GM23338 (cell line): Measurements from ENCODE around the gene SLC17A7. TPM values are rescaled to one million over a fixed set of nuclear protein-coding genes. Genes with fewer than 3 reads are reported as not detected.

Experiments used
- ATAC-seq: fragments of 200-7000 bp; cut with Tn5 transposase; 3 replicates; pipeline ENCODE4 v1.9.1; 2020
- DNase-seq: peaks from one replicate; pipeline ENCODE4 v3.0.0-alpha.2; 2015; ENCODE audit warnings: low spot score
- H2AFZ ChIP-seq: fragments of 200-600 bp; sonication (generic); 2 replicates; pipeline ENCODE4 v1.8.0; 2016; ENCODE audit warnings: antibody characterized with exemption, mild to moderate bottlenecking, moderate library complexity
- H3F3A ChIP-seq: fragments of 200-600 bp; sonication (generic); replicated peaks from 2 replicates; pipeline ENCODE4 v1.8.0; 2017; ENCODE audit warnings: antibody characterized with exemption, mixed run types, low read depth
- H3K27ac ChIP-seq: fragments of 200-600 bp; sonication (generic); 2 replicates; pipeline ENCODE4 v1.6.1; 2016; ENCODE audit warnings: low read depth
- H3K27me3 ChIP-seq: fragments of 200-600 bp; sonication (generic); 2 replicates; pipeline ENCODE4 v1.8.0; 2016; ENCODE audit warnings: mild to moderate bottlenecking, mixed run types, moderate library complexity; ENCODE audit not compliant: insufficient read depth
- H3K36me3 ChIP-seq: fragments of 200-600 bp; sonication (generic); 2 replicates; pipeline ENCODE4 v1.8.0; 2016; ENCODE audit warnings: mild to moderate bottlenecking; ENCODE audit not compliant: insufficient read depth
- H3K4me1 ChIP-seq: fragments of 200-600 bp; sonication (generic); 2 replicates; pipeline ENCODE4 v1.8.0; 2016; ENCODE audit warnings: mild to moderate bottlenecking, moderate library complexity; ENCODE audit not compliant: insufficient read depth
- H3K4me2 ChIP-seq: fragments of 200-600 bp; sonication (generic); 2 replicates; pipeline ENCODE4 v1.7.1; 2017; ENCODE audit warnings: mixed run types
- H3K4me3 ChIP-seq: fragments of 200-600 bp; sonication (generic); 2 replicates; pipeline ENCODE4 v1.6.1; 2016; ENCODE audit warnings: mixed run types
- H3K79me2 ChIP-seq: fragments of 200-600 bp; sonication (generic); replicated peaks from 2 replicates; pipeline ENCODE4 v1.8.0; 2017; ENCODE audit warnings: mild to moderate bottlenecking; ENCODE audit not compliant: insufficient read depth
- H3K9me2 ChIP-seq: fragments of 200-600 bp; sonication (generic); 2 replicates; pipeline ENCODE4 v1.8.0; 2017; ENCODE audit not compliant: insufficient read depth
- H4K20me1 ChIP-seq: fragments of 200-600 bp; sonication (generic); replicated peaks from 2 replicates; pipeline ENCODE4 v1.8.0; 2017; ENCODE audit warnings: mild to moderate bottlenecking; ENCODE audit not compliant: insufficient read depth
- H3K27ac Mint-ChIP-seq: 2 replicates; pipeline ENCODE4 v1.8.0; 2020; ENCODE audit warnings: inconsistent platforms, mild to moderate bottlenecking, moderate library complexity, mixed read lengths
- H3K27me3 Mint-ChIP-seq: 3 replicates; pipeline ENCODE4 v1.8.0; 2022; ENCODE audit warnings: low read depth, mild to moderate bottlenecking, moderate library complexity, mixed read lengths, inconsistent platforms; ENCODE audit not compliant: insufficient read depth, poor library complexity
- H3K36me3 Mint-ChIP-seq: 3 replicates; pipeline ENCODE4 v1.8.0; 2021; ENCODE audit warnings: low read depth, mild to moderate bottlenecking, inconsistent platforms, moderate library complexity, mixed read lengths
- H3K4me1 Mint-ChIP-seq: 3 replicates; pipeline ENCODE4 v1.8.0; 2020; ENCODE audit warnings: mild to moderate bottlenecking, inconsistent platforms, mixed read lengths
- H3K4me3 Mint-ChIP-seq: 3 replicates; pipeline ENCODE4 v1.8.0; 2021; ENCODE audit warnings: moderate library complexity, mild to moderate bottlenecking, inconsistent platforms, mixed read lengths
- H3K9me3 Mint-ChIP-seq: 3 replicates; pipeline ENCODE4 v1.8.0; 2020; ENCODE audit warnings: moderate library complexity, mild to moderate bottlenecking, inconsistent platforms, mixed read lengths
- EZH2 ChIP-seq: fragments of 200-600 bp; sonication (generic); IDR thresholded peaks from one replicate; pipeline ENCODE4 v1.8.0; 2017; ENCODE audit warnings: antibody characterized with exemption, mild to moderate bottlenecking, low read depth; ENCODE audit not compliant: unreplicated experiment
- EZH2phosphoT487 ChIP-seq: fragments of 200-600 bp; sonication (generic); IDR thresholded peaks from one replicate; pipeline ENCODE4 v1.8.1; 2018; ENCODE audit warnings: antibody characterized with exemption; ENCODE audit not compliant: unreplicated experiment
- JUNB ChIP-seq: IDR thresholded peaks from one replicate; pipeline ENCODE4 v1.6.1; 2016; ENCODE audit warnings: antibody characterized with exemption; ENCODE audit not compliant: unreplicated experiment
- NANOG ChIP-seq: IDR thresholded peaks from 2 replicates; pipeline ENCODE4 v1.6.1; 2016; ENCODE audit warnings: antibody characterized with exemption, borderline replicate concordance
- POLR2AphosphoS5 ChIP-seq: IDR thresholded peaks from 2 replicates; pipeline ENCODE4 v1.6.1; 2016; ENCODE audit warnings: antibody characterized with exemption, low read depth
- STAT1 ChIP-seq: IDR thresholded peaks from one replicate; pipeline ENCODE4 v1.6.1; 2016; ENCODE audit warnings: antibody characterized with exemption; ENCODE audit not compliant: unreplicated experiment
- ZNF331 ChIP-seq: fragments of 250-450 bp; sonication (Bioruptor Pico); IDR thresholded peaks from 2 replicates; pipeline ENCODE4 v1.5.0; 2020; ENCODE audit warnings: low read depth, mild to moderate bottlenecking, moderate library complexity
- polyA plus RNA-seq: library from polyadenylated mRNA; unstranded; fragments of >200 nt; fragmentation: Nextera tagmentation; extraction: Ambion mirVana; gene quantifications from 2 replicates; pipeline ENCODE4 v1.2.1, GENCODE V29; 2016
- total RNA-seq: library from RNA; depleted of rRNA; stranded (reverse); fragments of >200 nt; shearing (Covaris generic); gene quantifications from 2 replicates; pipeline ENCODE4 v1.2.3, GENCODE V29; 2014
- TF ChIP-seq, protein P1 (sequence below): fragments of 250-450 bp; sonication (Bioruptor Pico); IDR thresholded peaks from 2 replicates; pipeline ENCODE4 v1.5.0; 2020; ENCODE audit warnings: mild to moderate bottlenecking, moderate library complexity
- TF ChIP-seq, protein P2 (sequence below), 2 experiments: fragments of 200-600 bp in 1 of 2; sonication (generic) in 1 of 2; conservative IDR thresholded peaks; 2 replicates each; pipeline versions ENCODE4 v1.5.1 to v1.6.1; 2016 to 2017; ENCODE audit warnings: antibody characterized with exemption in 2 of 2, low read depth in 2 of 2, mild to moderate bottlenecking in 2 of 2, moderate library complexity in 1 of 2
- TF ChIP-seq, protein P3 (sequence below): IDR thresholded peaks from 2 replicates; pipeline ENCODE4 v1.6.1; 2016; ENCODE audit warnings: antibody characterized with exemption

Gene SLC17A7
- total and polyA plus RNA-seq, 2 experiments from 2014 or later = 0.90 to 1.5 TPM

DNA sequence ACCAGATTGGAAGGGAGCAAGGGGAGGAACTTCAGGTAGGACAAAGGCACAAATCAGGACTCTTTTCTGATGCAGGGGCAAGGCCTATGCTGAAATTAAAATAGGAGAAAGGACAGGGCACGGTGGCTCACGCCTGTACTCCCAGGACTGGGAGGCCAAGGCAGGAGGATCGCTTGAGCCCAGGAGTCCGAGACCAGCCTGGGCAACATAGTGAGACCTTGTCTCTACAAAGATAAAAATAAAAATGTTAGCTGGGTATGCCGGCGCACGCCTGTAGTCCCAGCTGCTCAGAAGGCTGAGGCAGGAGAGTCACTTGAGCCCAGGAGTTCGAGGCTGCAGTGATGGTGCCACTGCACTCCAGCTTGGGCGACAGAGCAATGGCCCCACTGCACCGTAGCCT, 5.7 kb downstream of the SLC17A7 start:
- ATAC-seq (no peak), DNase-seq (no peak)
- H2AFZ ChIP-seq = peak overlapping the region; percentile 74; the same call in 1 of the 2 replicates
- Mint-ChIP-seq H3K27me3 (peaks cover 80% of the 10 kb centered on the region), H3K36me3 (peaks cover 5% of the 10 kb centered on the region), H3K4me3 (peak overlapping the region; percentile 65), H3K27ac (no peak overlapping the region), H3K9me3 (peaks cover 13% of the 10 kb centered on the region), H3K4me1 (peaks cover 35% of the 10 kb centered on the region)
- H3K36me3 ChIP-seq = no peaks in the 10 kb centered on the region
- H3K79me2 ChIP-seq = no peaks in the 10 kb centered on the region
- peak overlapping the region; percentile 72 for H3K4me2 ChIP-seq
- no peaks in the 10 kb centered on the region for H3K9me2 ChIP-seq
- no peaks in the 10 kb centered on the region for H4K20me1 ChIP-seq
- peaks cover 27% of the 10 kb centered on the region for H3K4me1 ChIP-seq
- TF ChIP-seq EZH2 (no peak), STAT1 (no peak), POLR2AphosphoS5 (no peak), ZNF331 (CRISPR knock-in tag) (no peak), EZH2phosphoT487 (no peak), NANOG (no peak), JUNB (no peak)
- TF ChIP-seq, protein P1, sequence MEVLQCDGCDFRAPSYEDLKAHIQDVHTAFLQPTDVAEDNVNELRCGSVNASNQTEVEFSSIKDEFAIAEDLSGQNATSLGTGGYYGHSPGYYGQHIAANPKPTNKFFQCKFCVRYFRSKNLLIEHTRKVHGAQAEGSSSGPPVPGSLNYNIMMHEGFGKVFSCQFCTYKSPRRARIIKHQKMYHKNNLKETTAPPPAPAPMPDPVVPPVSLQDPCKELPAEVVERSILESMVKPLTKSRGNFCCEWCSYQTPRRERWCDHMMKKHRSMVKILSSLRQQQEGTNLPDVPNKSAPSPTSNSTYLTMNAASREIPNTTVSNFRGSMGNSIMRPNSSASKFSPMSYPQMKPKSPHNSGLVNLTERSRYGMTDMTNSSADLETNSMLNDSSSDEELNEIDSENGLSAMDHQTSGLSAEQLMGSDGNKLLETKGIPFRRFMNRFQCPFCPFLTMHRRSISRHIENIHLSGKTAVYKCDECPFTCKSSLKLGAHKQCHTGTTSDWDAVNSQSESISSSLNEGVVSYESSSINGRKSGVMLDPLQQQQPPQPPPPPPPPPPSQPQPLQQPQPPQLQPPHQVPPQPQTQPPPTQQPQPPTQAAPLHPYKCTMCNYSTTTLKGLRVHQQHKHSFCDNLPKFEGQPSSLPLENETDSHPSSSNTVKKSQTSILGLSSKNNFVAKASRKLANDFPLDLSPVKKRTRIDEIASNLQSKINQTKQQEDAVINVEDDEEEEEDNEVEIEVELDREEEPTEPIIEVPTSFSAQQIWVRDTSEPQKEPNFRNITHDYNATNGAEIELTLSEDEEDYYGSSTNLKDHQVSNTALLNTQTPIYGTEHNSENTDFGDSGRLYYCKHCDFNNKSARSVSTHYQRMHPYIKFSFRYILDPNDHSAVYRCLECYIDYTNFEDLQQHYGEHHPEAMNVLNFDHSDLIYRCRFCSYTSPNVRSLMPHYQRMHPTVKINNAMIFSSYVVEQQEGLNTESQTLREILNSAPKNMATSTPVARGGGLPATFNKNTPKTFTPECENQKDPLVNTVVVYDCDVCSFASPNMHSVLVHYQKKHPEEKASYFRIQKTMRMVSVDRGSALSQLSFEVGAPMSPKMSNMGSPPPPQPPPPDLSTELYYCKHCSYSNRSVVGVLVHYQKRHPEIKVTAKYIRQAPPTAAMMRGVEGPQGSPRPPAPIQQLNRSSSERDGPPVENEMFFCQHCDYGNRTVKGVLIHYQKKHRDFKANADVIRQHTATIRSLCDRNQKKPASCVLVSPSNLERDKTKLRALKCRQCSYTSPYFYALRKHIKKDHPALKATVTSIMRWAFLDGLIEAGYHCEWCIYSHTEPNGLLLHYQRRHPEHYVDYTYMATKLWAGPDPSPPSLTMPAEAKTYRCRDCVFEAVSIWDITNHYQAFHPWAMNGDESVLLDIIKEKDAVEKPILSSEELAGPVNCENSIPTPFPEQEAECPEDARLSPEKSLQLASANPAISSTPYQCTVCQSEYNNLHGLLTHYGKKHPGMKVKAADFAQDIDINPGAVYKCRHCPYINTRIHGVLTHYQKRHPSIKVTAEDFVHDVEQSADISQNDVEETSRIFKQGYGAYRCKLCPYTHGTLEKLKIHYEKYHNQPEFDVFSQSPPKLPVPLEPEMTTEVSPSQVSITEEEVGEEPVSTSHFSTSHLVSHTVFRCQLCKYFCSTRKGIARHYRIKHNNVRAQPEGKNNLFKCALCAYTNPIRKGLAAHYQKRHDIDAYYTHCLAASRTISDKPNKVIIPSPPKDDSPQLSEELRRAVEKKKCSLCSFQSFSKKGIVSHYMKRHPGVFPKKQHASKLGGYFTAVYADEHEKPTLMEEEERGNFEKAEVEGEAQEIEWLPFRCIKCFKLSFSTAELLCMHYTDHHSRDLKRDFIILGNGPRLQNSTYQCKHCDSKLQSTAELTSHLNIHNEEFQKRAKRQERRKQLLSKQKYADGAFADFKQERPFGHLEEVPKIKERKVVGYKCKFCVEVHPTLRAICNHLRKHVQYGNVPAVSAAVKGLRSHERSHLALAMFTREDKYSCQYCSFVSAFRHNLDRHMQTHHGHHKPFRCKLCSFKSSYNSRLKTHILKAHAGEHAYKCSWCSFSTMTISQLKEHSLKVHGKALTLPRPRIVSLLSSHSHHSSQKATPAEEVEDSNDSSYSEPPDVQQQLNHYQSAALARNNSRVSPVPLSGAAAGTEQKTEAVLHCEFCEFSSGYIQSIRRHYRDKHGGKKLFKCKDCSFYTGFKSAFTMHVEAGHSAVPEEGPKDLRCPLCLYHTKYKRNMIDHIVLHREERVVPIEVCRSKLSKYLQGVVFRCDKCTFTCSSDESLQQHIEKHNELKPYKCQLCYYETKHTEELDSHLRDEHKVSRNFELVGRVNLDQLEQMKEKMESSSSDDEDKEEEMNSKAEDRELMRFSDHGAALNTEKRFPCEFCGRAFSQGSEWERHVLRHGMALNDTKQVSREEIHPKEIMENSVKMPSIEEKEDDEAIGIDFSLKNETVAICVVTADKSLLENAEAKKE (CRISPR knock-in tag) = no peak
- TF ChIP-seq, protein P2, sequence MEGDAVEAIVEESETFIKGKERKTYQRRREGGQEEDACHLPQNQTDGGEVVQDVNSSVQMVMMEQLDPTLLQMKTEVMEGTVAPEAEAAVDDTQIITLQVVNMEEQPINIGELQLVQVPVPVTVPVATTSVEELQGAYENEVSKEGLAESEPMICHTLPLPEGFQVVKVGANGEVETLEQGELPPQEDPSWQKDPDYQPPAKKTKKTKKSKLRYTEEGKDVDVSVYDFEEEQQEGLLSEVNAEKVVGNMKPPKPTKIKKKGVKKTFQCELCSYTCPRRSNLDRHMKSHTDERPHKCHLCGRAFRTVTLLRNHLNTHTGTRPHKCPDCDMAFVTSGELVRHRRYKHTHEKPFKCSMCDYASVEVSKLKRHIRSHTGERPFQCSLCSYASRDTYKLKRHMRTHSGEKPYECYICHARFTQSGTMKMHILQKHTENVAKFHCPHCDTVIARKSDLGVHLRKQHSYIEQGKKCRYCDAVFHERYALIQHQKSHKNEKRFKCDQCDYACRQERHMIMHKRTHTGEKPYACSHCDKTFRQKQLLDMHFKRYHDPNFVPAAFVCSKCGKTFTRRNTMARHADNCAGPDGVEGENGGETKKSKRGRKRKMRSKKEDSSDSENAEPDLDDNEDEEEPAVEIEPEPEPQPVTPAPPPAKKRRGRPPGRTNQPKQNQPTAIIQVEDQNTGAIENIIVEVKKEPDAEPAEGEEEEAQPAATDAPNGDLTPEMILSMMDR (conservative IDR thresholded peaks at IDR 0.05; ENCODE audit: low read depth in 2 of 2) = no peak
- TF ChIP-seq, protein P3, sequence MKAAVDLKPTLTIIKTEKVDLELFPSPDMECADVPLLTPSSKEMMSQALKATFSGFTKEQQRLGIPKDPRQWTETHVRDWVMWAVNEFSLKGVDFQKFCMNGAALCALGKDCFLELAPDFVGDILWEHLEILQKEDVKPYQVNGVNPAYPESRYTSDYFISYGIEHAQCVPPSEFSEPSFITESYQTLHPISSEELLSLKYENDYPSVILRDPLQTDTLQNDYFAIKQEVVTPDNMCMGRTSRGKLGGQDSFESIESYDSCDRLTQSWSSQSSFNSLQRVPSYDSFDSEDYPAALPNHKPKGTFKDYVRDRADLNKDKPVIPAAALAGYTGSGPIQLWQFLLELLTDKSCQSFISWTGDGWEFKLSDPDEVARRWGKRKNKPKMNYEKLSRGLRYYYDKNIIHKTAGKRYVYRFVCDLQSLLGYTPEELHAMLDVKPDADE = no peak
- H3K4me3 ChIP-seq = peak overlapping the region; percentile 58; the same call in 1 of the 2 replicates
- peaks cover 27% of the 10 kb centered on the region for H3F3A ChIP-seq
- no peak overlapping the region for H3K27ac ChIP-seq
- peaks cover 76% of the 10 kb centered on the region for H3K27me3 ChIP-seq
